Mucosa of stomach (tissue), 1 donor: ENCODE measurements around the gene EXOC3.

Source experiments
- H3K27me3 ChIP-seq: one replicate; pipeline ENCODE4 v1.7.0; 2013; ENCODE audit warnings: mild to moderate bottlenecking, low read length; ENCODE audit not compliant: control insufficient read depth, insufficient read depth
- H3K36me3 ChIP-seq: one replicate; pipeline ENCODE4 v1.7.0; 2013; ENCODE audit warnings: low read length; ENCODE audit not compliant: control insufficient read depth, insufficient read depth
- H3K4me1 ChIP-seq: one replicate; pipeline ENCODE4 v1.7.0; 2013; ENCODE audit warnings: mild to moderate bottlenecking, low read length; ENCODE audit not compliant: control insufficient read depth, insufficient read depth
- H3K4me3 ChIP-seq: one replicate; pipeline ENCODE4 v1.7.0; 2013; ENCODE audit warnings: low read length
- H3K9ac ChIP-seq: one replicate; pipeline ENCODE4 v1.7.0; 2013; ENCODE audit warnings: mild to moderate bottlenecking, low read length, moderate library complexity
- H3K9me3 ChIP-seq: one replicate; pipeline ENCODE4 v1.7.0; 2013; ENCODE audit warnings: mild to moderate bottlenecking, low read length, moderate library complexity; ENCODE audit not compliant: control insufficient read depth
- donor health status: Pancreatic carcinoma.

EXOC3 gene

GRCh38 chr5:423233-423565 is 19.8 kb upstream of the EXOC3 start:
- H3K9ac ChIP-seq: no peak overlapping the region
- no peaks in the 10 kb centered on the region for H3K27me3 ChIP-seq
- no peak overlapping the region for H3K4me3 ChIP-seq
- no peaks in the 10 kb centered on the region for H3K36me3 ChIP-seq
- H3K4me1 ChIP-seq: no peaks in the 10 kb centered on the region
- no peaks in the 10 kb centered on the region for H3K9me3 ChIP-seq

- no peak overlapping the region for H3K4me3 ChIP-seq
- no peaks in the 10 kb centered on the region for H3K36me3 ChIP-seq
- H3K4me1 ChIP-seq: no peaks in the 10 kb centered on the region
- no peaks in the 10 kb centered on the region for H3K9me3 ChIP-seq
- H3K9ac ChIP-seq: no peak overlapping the region
- no peaks in the 10 kb centered on the region for H3K27me3 ChIP-seq
Observed at GRCh38 chr5:423626-424261, 19.2 kb upstream of the EXOC3 start.

- H3K9ac ChIP-seq: no peak overlapping the region
Observed at GRCh38 chr5:424301-425110, 18.5 kb upstream of the EXOC3 start.

DNA sequence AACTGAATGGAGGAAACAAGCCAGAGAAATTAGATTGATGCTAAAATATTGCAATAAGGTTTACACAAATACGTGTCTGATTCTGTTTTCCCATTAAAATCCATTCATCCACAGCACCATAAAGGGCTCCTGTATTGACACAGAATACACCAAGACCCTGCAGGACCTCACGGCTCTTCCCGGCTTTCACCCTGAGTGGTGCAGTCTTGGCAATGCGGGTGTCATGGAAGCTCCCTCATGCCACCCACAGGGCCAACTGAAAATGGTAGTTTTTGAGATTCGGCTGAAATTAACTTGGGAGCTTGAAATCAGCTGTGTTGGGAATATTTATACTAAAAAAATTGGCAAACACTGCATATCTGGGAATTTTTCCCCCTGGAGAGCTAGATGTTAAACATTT is 17.3 kb upstream of the EXOC3 start:
- Histone ChIP-seq H3K4me1 (peaks cover 5% of the 10 kb centered on the region), H3K36me3 (no peaks in the 10 kb centered on the region), H3K4me3 (no peak overlapping the region), H3K27me3 (no peaks in the 10 kb centered on the region), H3K9me3 (no peaks in the 10 kb centered on the region), H3K9ac (no peak overlapping the region)

More at GRCh38 chr5:424301-425110, 18.5 kb upstream of the EXOC3 start:
- H3K36me3 ChIP-seq: no peaks in the 10 kb centered on the region
- no peak overlapping the region for H3K4me3 ChIP-seq
- H3K27me3 ChIP-seq: no peaks in the 10 kb centered on the region
- no peaks in the 10 kb centered on the region for H3K9me3 ChIP-seq
- no peaks in the 10 kb centered on the region for H3K4me1 ChIP-seq

DNA sequence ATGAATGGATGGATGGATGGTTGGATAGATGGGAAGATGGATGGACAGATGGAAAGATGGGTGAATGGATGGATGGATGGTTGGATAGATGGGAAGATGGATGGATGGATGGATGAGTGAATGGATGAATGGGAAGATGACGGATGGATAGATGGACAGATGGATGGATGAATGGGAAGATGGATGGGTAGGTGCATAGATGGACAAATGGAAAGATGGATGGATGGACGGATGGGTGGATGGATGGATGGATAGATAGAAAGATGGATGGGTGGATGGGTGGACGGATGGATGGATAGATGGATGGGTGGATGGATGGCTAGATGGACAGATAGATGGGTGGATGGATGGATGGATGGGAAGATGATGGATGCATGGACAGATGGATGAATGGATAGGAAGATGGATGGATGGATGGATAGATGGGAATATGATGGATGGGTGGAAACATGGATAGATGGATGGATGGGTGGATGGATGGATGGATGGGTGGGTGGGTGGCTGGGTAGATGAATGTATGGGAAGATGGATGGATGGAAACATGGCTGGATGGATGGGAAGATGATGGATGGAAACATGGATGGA is 16.5 kb upstream of the EXOC3 start:
- Histone ChIP-seq H3K27me3 (no peaks in the 10 kb centered on the region), H3K4me3 (no peak overlapping the region), H3K9ac (no peak overlapping the region), H3K36me3 (no peaks in the 10 kb centered on the region), H3K9me3 (no peaks in the 10 kb centered on the region), H3K4me1 (peaks cover 12% of the 10 kb centered on the region)

GRCh38 chr5:427415-428087 is 15.4 kb upstream of the EXOC3 start:
- Histone ChIP-seq H3K27me3 (no peaks in the 10 kb centered on the region), H3K4me1 (peaks cover 12% of the 10 kb centered on the region), H3K9me3 (no peaks in the 10 kb centered on the region), H3K9ac (no peak overlapping the region), H3K36me3 (no peaks in the 10 kb centered on the region), H3K4me3 (no peak overlapping the region)

DNA sequence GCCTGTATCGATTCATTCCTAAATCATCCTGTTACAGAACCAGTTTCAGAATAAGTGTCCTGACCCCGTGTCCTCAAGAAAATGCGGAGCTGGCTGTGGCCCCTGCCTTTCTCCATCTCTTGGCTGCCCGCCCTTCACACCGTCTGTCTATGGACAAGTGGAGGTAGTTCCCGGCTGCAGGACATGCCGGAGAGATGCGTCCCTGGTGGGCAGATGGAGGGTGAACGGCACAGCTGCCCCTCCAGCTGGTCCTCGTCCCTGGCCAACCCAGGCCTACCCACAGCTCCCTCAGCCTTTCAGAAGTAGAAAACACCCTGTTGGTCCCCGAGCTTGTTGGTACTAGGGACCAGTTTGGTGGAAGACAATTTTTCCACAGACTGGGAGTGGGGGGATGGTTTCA is 14.8 kb upstream of the EXOC3 start:
- Histone ChIP-seq H3K27me3 (no peaks in the 10 kb centered on the region), H3K4me1 (peaks cover 12% of the 10 kb centered on the region), H3K4me3 (no peak overlapping the region), H3K36me3 (no peaks in the 10 kb centered on the region), H3K9me3 (no peaks in the 10 kb centered on the region), H3K9ac (no peak overlapping the region)

GRCh38 chr5:428754-429452 is 14.1 kb upstream of the EXOC3 start:
- Histone ChIP-seq H3K4me1 (peaks cover 12% of the 10 kb centered on the region), H3K9ac (no peak overlapping the region), H3K9me3 (no peaks in the 10 kb centered on the region), H3K27me3 (no peaks in the 10 kb centered on the region), H3K4me3 (no peak overlapping the region), H3K36me3 (no peaks in the 10 kb centered on the region)

GRCh38 chr5:429453-430188 is 13.4 kb upstream of the EXOC3 start:
- Histone ChIP-seq H3K9ac (no peak overlapping the region), H3K4me1 (peaks cover 12% of the 10 kb centered on the region), H3K27me3 (no peaks in the 10 kb centered on the region), H3K4me3 (no peak overlapping the region), H3K9me3 (no peaks in the 10 kb centered on the region), H3K36me3 (no peaks in the 10 kb centered on the region)

DNA sequence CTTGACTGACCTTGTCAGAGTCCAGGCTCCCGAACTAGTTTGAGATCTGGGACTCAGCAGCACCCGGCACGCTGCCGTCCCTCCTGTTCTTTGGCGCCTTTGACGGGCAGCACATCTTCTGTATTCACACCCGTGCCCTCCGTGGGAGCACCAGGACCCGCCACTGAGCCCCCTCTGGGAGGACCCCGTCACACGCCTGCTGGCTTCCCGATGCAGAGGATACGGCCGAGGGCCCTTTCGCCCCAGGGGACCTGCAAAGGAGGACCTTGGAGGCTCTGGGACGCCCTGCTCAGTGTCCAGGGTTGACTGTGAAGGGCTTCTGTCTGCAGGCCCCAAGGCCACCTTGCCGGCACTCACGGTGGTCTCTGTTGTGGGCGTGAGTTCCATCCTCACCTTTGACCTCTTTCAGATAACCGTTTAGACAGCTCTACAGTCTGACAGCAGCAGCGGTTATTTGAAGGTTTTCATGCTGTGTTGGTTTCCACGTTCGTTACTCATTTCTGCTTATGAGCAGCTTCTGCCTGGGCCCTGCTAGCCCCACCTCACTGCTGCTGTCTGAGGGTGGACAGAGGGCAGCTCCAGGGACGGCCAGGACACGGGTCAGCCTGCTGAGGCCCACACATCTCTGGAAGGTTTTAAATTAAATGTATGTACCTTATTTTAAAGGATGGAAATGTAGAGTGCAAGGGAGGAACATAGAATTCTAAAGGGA is 12.6 kb upstream of the EXOC3 start:
- Histone ChIP-seq H3K27me3 (no peaks in the 10 kb centered on the region), H3K9me3 (no peaks in the 10 kb centered on the region), H3K4me3 (no peak overlapping the region), H3K36me3 (no peaks in the 10 kb centered on the region), H3K9ac (no peak overlapping the region), H3K4me1 (peaks cover 12% of the 10 kb centered on the region)
